Measurements from ENCODE around the gene ATCAY. TPM values are rescaled to one million over a fixed set of nuclear protein-coding genes. Genes with fewer than 3 reads are reported as not detected.

ATCAY gene, protein sequence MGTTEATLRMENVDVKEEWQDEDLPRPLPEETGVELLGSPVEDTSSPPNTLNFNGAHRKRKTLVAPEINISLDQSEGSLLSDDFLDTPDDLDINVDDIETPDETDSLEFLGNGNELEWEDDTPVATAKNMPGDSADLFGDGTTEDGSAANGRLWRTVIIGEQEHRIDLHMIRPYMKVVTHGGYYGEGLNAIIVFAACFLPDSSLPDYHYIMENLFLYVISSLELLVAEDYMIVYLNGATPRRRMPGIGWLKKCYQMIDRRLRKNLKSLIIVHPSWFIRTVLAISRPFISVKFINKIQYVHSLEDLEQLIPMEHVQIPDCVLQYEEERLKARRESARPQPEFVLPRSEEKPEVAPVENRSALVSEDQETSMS
- under 1 TPM in 1 of 2 donors, not detected in 1; 0.05 TPM for total RNA-seq
- long read RNA-seq, donor 1: 0 reads
- long read RNA-seq, donor 2: 0 reads

GRCh38 chr19:3880471-3881271 is at the start of gene ATCAY:
TSS of gene ATCAY (plus strand) at chr19:3880685. CDS start at chr19:3885768, 5,083 bp downstream.
- intact Hi-C loops (cut with DNase I): no loop called here
- no peak for DNase-seq (ENCODE audit: low spot score)

GRCh38 chr19:3831601-3832000 is 48.9 kb upstream of the ATCAY start:
- intact Hi-C loops (cut with DNase I): no loop called here
- no peak for DNase-seq (ENCODE audit: low spot score)

- no peak for DNase-seq (ENCODE audit: low spot score)
- intact Hi-C loops (cut with DNase I): no loop called here
Measured at GRCh38 chr19:3832001-3832400, 48.5 kb upstream of the ATCAY start.

- intact Hi-C loops (cut with DNase I): no loop called here
- no peak for DNase-seq (ENCODE audit: low spot score)
Measured at GRCh38 chr19:3833578-3834348, 46.7 kb upstream of the ATCAY start.

- no peak for DNase-seq (ENCODE audit: low spot score)
- intact Hi-C loops (cut with DNase I): no loop called here
Measured at GRCh38 chr19:3834349-3835054, 46.0 kb upstream of the ATCAY start.

- DNase-seq (ENCODE audit: low spot score): no peak
- intact Hi-C loops (cut with DNase I): no loop called here
Measured at GRCh38 chr19:3835055-3835435, 45.4 kb upstream of the ATCAY start.

DNA sequence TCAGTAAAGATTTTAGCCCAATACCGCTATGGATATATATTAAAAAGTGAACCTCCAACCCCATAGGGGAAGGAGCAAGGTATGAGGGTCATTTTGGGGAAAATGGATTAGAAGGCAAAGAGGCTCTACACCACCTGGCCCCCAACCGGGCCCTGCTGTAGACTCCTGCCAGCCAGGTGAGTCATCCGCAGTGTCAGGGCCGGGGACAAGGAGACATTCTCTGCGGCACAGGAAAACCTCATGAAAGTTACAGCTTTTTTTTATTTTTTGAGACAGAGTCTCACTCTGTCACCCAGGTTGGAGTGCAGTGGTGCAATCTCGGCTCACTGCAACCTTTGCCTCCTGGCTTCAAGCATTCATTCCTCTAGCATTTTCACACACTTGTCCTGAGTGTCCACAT is 43.6 kb upstream of the ATCAY start:
- intact Hi-C loops (cut with DNase I): no loop called here
- DNase-seq (ENCODE audit: low spot score): no peak

DNA sequence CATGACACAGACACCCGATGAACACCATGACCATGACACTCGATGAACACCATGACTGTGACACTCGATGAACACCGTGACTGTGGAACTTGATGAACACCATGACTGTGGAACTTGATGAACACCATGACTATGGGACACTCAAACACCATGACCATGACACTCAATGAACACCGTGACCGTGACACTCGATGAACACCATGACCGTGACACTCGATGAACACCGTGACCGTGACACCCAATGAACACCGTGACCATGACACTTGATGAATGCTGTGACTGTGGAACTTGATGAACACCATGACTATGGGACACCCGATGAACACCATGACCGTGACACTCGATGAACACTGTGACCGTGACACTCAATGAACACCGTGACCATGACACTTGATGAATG is 43.2 kb upstream of the ATCAY start:
- intact Hi-C loops (cut with DNase I): no loop called here
- DNase-seq (ENCODE audit: low spot score): no peak

DNA sequence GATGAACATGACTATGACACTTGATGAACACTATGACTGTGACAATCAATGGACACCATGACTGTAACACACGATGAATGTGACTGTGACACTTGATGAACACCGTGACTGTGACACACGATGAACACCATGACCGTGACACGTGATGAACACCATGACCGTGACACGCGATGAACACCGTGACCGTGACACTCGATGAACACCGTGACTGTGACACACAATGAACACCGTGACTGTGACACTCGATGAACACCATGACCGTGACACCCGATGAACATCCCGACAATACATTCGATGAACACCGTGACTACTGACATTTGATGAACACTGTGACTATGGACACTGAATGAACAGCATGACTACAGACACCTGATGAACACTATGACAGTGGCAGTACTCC is 42.6 kb upstream of the ATCAY start:
- intact Hi-C loops (cut with DNase I): no loop called here
- no peak for DNase-seq (ENCODE audit: low spot score)

DNA sequence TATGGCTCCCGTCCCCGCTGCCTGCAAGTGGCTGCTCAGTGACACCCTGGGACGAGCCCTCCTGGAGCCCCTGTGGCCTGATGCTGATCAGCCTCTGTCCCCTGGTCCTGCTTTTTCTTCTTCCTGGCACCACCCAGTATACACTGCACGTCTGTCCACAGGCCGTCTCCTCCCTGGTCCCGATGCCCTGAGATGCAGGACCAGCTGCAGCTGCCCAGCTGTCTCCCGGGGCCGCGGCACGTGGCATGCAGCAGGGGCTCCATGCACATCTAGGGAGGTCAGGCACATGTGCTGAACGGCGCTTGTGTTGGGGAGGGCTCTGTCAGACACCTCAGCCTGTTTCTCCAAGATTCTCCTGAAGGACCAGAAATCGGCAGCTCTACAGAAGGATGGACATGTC is 41.8 kb upstream of the ATCAY start:
- intact Hi-C loops (cut with DNase I): no loop called here
- DNase-seq (ENCODE audit: low spot score): no peak

- intact Hi-C loops (cut with DNase I): no loop called here
- DNase-seq (ENCODE audit: low spot score): no peak
Measured at GRCh38 chr19:3839941-3840340, 40.5 kb upstream of the ATCAY start.

DNA sequence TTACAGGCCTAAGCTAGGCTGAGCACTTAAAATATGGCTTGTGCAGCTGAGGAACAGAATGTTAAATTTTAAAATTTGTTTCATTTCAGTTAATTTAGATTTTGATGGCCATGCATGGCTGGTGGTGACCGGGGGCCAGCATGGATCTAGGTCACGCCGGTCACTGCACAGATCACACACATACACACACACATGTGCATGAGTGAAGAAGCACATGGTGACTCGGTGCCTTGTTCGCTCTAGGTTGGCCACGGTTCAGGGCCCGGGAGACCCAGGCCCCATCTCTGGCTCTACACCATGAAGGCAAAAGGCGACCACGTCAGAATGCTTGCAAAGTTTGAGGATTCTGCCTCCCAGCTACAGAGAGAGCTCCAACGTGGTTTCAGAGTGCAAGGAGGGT is 39.7 kb upstream of the ATCAY start:
- no peak for DNase-seq (ENCODE audit: low spot score)
- intact Hi-C loops (cut with DNase I): no loop called here

- DNase-seq (ENCODE audit: low spot score): no peak
- intact Hi-C loops (cut with DNase I): no loop called here
Measured at GRCh38 chr19:3842948-3843347, 37.5 kb upstream of the ATCAY start.

DNA sequence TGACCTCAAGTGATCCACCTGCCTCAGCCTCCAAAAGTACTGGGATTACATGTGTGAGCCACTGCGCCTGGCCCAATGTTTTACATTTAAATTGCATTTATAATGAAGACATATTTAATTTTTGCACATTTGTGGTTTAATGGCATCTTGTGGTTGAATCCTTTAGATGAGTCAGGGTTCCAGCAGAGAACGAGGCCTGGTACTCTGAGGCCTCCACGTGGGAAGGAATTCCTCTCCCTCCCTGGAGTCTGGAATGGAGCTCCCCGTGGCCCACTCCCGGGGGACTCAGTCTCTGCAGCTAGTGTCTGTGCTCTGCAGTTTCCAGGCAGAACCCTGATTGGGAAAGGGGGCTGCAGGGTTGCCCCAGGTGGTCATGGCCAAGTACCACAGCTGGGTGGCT is 35.9 kb upstream of the ATCAY start:
- intact Hi-C loops (cut with DNase I): no loop called here
- DNase-seq (ENCODE audit: low spot score): no peak

DNA sequence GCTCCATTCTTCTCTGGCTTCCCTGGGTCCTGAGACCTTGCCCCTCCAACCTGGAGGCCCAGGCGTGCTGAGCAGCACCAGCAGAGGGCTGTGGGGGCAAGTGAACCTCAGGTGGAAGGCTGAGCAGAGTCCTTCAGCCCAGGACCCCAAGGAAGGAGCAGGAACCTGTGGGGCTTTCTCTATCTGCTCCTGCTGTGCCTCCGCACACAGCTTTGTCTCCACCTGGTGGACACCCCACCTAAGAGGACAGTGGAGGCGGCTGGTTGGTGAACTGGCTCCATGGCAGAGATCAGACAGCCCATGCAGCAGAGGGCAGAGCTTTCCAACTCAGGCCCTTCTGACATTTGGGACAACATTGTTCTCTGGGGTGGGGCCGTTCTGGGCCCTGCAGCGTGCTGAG is 31.4 kb upstream of the ATCAY start:
- DNase-seq (ENCODE audit: low spot score): no peak
- intact Hi-C loops (cut with DNase I): no loop called here

- no peak for DNase-seq (ENCODE audit: low spot score)
Measured at GRCh38 chr19:3849787-3850186, 30.7 kb upstream of the ATCAY start.

GRCh38 chr19:3850320-3850972 is 30.0 kb upstream of the ATCAY start:
- DNase-seq (ENCODE audit: low spot score): no peak
- intact Hi-C loops (cut with DNase I): no loop called here

More at GRCh38 chr19:3849787-3850186, 30.7 kb upstream of the ATCAY start:
- intact Hi-C loops (cut with DNase I): no loop called here

GRCh38 chr19:3851254-3852176 is 29.0 kb upstream of the ATCAY start:
- intact Hi-C loops (cut with DNase I): no loop called here

More at GRCh38 chr19:3851254-3852176, 29.0 kb upstream of the ATCAY start:
- no peak for DNase-seq (ENCODE audit: low spot score)

All from posterior vena cava (tissue), 2 donors.